K562 (cell line): ENCODE results near the gene OTOGL.

Experiments used
- MAX ChIP-seq: sonication (generic); formaldehyde crosslinking; IDR thresholded peaks from 2 replicates; pipeline ENCODE4 v1.9.0; 2022; ENCODE audit warnings: mild to moderate bottlenecking, missing genetic modification reagents
- MBD2 ChIP-seq: sonication (generic); IDR thresholded peaks from 2 replicates; pipeline ENCODE4 v1.6.1; 2016; ENCODE audit warnings: low read depth, borderline replicate concordance
- NELFE ChIP-seq: IDR thresholded peaks from 2 replicates; pipeline ENCODE4 v1.6.1; 2011; ENCODE audit warnings: mild to moderate bottlenecking; ENCODE audit not compliant: insufficient read depth, insufficient read length
- ZNF274 ChIP-seq: IDR thresholded peaks from 2 replicates; pipeline ENCODE4 v1.6.1; 2011; ENCODE audit warnings: low read depth, mild to moderate bottlenecking, low read length, moderate library complexity, borderline replicate concordance

DNA sequence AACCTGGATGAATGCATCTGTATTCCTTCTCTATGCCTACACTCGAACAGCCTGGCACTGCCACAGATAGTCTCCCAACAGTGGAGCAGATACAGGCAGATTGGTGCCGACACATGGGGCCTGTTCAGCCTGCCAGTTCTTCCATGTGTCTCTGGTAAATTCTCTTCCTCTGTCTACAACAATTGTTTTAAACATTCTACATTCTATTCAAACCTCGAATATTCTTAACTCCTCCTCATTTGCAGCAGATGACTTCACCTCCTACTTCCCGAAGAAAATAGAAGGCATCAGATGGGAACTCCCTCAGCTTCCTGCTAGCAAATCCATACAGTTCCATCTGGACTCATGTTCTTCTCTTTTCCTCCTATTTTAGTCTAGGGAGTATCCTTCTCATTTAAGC, 43.1 kb upstream of the OTOGL start:
- TF ChIP-seq NELFE (no peak), MBD2 (no peak), MAX (no peak), ZNF274 (no peak)
